ENCODE measurements around the gene VPS9D1. TPM values are rescaled to one million over a fixed set of nuclear protein-coding genes. Genes with fewer than 3 reads are reported as not detected.

Gene VPS9D1
- total RNA-seq, 1 donor from 2014 or later: 11.3 TPM

DNA sequence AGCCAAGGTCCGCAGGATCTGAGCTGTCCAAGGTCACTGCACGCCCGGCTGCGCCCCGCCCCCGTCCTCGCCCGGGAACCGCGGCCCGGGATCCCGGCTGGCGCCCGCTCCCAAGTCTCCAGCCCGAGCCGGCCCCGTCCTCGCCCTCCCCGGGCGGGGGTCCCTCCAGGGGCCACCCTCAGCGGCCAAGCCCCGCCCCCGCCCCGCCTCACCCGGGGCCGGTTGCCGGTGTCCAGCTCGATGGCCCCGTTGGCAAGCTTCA, 216 bp downstream of the VPS9D1 start:
- H3K27me3 Mint-ChIP-seq (ENCODE audit: low read depth, unreplicated experiment): no peaks in the 10 kb centered on the region
- peaks cover 23% of the 10 kb centered on the region for H3K4me1 Mint-ChIP-seq (ENCODE audit: low read depth, unreplicated experiment)
- no peaks in the 10 kb centered on the region for H3K9me3 Mint-ChIP-seq (ENCODE audit: unreplicated experiment)
- DNase-seq (ENCODE audit: low read depth): no peak
- Histone ChIP-seq H3K9me3 (ENCODE audit: insufficient read depth, low read depth, low read length) (no peaks in the 10 kb centered on the region), H3K4me1 (ENCODE audit: insufficient read depth, low read length) (peaks cover 35% of the 10 kb centered on the region), H3K36me3 (ENCODE audit: insufficient read depth, low read length) (peaks cover 2% of the 10 kb centered on the region), H3K27me3 (ENCODE audit: insufficient read depth, low read length) (no peaks in the 10 kb centered on the region), H4K20me1 (ENCODE audit: insufficient read depth, low read length) (peaks cover 31% of the 10 kb centered on the region), H2AFZ (ENCODE audit: low read depth, low read length) (peak overlapping the region; percentile 71), H3K4me2 (ENCODE audit: low read length) (peak overlapping the region; percentile 100), H3K9ac (ENCODE audit: low read length) (peak overlapping the region; percentile 83), H3K79me2 (ENCODE audit: insufficient read depth, low read length) (peaks cover 46% of the 10 kb centered on the region), H3K27ac (ENCODE audit: low read depth, low read length) (peak overlapping the region; percentile 68), H3K4me3 (ENCODE audit: insufficient read depth, low read depth, low read length) (peak overlapping the region; percentile 92)
- peak overlapping the region; percentile 86 for H3K27ac Mint-ChIP-seq (ENCODE audit: unreplicated experiment)
- no peak for FAIRE-seq
- TF ChIP-seq, protein P1, sequence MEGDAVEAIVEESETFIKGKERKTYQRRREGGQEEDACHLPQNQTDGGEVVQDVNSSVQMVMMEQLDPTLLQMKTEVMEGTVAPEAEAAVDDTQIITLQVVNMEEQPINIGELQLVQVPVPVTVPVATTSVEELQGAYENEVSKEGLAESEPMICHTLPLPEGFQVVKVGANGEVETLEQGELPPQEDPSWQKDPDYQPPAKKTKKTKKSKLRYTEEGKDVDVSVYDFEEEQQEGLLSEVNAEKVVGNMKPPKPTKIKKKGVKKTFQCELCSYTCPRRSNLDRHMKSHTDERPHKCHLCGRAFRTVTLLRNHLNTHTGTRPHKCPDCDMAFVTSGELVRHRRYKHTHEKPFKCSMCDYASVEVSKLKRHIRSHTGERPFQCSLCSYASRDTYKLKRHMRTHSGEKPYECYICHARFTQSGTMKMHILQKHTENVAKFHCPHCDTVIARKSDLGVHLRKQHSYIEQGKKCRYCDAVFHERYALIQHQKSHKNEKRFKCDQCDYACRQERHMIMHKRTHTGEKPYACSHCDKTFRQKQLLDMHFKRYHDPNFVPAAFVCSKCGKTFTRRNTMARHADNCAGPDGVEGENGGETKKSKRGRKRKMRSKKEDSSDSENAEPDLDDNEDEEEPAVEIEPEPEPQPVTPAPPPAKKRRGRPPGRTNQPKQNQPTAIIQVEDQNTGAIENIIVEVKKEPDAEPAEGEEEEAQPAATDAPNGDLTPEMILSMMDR (IDR thresholded peaks at IDR 0.05; ENCODE audit: insufficient read depth, low read depth, low read length): no peak
- TF ChIP-seq EZH2 (IDR thresholded peaks at IDR 0.05; ENCODE audit: insufficient read depth, low read length): no peak
- peak overlapping the region; percentile 88 for H3K4me3 Mint-ChIP-seq (ENCODE audit: unreplicated experiment)
- peaks cover 10% of the 10 kb centered on the region for H3K36me3 Mint-ChIP-seq (ENCODE audit: low read depth, unreplicated experiment)

DNA sequence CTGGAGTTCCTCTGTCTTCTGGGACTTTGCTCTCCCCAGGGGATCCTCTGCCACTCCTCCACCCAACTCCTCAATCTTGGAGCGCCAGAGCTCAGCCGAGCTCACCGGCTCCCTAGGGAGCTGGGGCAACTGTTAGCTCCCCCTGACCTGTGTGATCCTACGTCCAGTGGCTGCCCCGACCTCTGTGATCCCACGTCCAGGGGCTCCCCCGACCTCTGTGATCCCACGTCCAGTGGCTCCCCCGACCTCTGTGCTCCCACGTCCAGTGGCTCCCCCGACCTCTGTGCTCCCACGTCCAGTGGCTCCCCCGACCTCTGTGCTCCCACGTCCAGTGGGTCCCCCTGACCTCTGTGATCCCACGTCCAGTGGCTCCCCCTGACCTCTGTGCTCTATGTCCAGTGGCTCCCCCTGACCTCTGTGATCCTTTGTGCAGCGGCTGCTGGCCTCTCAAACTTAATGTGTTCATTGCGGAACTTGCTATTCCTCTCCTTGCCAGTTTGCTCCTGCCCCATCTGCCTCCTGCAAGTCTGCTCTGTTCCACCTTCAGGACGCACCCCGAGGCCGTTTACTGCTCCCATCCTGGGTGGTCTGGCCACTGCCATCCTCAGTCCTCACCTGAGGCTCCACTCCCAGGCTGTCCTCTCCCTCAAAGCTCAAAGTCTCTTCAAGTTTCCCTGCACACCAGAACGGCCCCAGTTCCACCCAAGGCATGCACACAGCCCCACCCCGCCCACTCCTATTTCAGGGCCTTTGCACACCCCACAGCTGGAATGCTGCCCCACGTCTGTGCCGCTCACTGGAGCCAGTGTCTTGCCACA, 2.8 kb downstream of the VPS9D1 start:
- H3K9ac ChIP-seq (ENCODE audit: low read length): no peak overlapping the region
- H3K4me1 ChIP-seq (ENCODE audit: insufficient read depth, low read length): peaks cover 21% of the 10 kb centered on the region
- H3K79me2 ChIP-seq (ENCODE audit: insufficient read depth, low read length): peaks cover 24% of the 10 kb centered on the region
- no peak overlapping the region for H3K4me2 ChIP-seq (ENCODE audit: low read length)
- no peak for DNase-seq (ENCODE audit: low read depth)
- peak overlapping the region; percentile 5 for H3K4me3 Mint-ChIP-seq (ENCODE audit: unreplicated experiment)
- H3K36me3 ChIP-seq (ENCODE audit: insufficient read depth, low read length): no peaks in the 10 kb centered on the region
- H3K27me3 ChIP-seq (ENCODE audit: insufficient read depth, low read length): no peaks in the 10 kb centered on the region
- H3K9me3 Mint-ChIP-seq (ENCODE audit: unreplicated experiment): no peaks in the 10 kb centered on the region
- no peak for TF ChIP-seq EZH2 (IDR thresholded peaks at IDR 0.05; ENCODE audit: insufficient read depth, low read length)
- TF ChIP-seq, protein P1 (IDR thresholded peaks at IDR 0.05; ENCODE audit: insufficient read depth, low read depth, low read length): no peak
- no peak overlapping the region for H3K4me3 ChIP-seq (ENCODE audit: insufficient read depth, low read depth, low read length)
- H3K4me1 Mint-ChIP-seq (ENCODE audit: low read depth, unreplicated experiment): peaks cover 15% of the 10 kb centered on the region
- no peaks in the 10 kb centered on the region for H3K27me3 Mint-ChIP-seq (ENCODE audit: low read depth, unreplicated experiment)
- no peak overlapping the region for H3K27ac ChIP-seq (ENCODE audit: low read depth, low read length)
- H2AFZ ChIP-seq (ENCODE audit: low read depth, low read length): no peak overlapping the region
- no peaks in the 10 kb centered on the region for H3K9me3 ChIP-seq (ENCODE audit: insufficient read depth, low read depth, low read length)
- peaks cover 7% of the 10 kb centered on the region for H3K36me3 Mint-ChIP-seq (ENCODE audit: low read depth, unreplicated experiment)
- H4K20me1 ChIP-seq (ENCODE audit: insufficient read depth, low read length): peaks cover 8% of the 10 kb centered on the region
- peak overlapping the region; percentile 41 for H3K27ac Mint-ChIP-seq (ENCODE audit: unreplicated experiment)
- no peak for FAIRE-seq

Data from astrocyte (in vitro differentiated cells and primary cell).